Activated naive CD8-positive, alpha-beta T cell treated with anti-CD3 and anti-CD28 coated beads, Interleukin-2, amount 50 U/mL, for 24 hours (primary cell): ENCODE data around the gene CNKSR1.
A peak's percentile ranks its signal among the peaks of the same experiment; 100 is the strongest.

Experiments used
- ATAC-seq: fragments of 150-1000 bp; cut with Tn5 transposase; one replicate; pipeline ENCODE4 v1.10.0; 2021
- DNase-seq: peaks from one replicate; pipeline ENCODE4 v3.0.0; 2021
- H3K27ac Mint-ChIP-seq: one replicate; pipeline ENCODE4 v1.8.0; 2021; ENCODE audit warnings: mild to moderate bottlenecking, mixed read lengths
- H3K27me3 Mint-ChIP-seq: one replicate; pipeline ENCODE4 v1.8.0; 2021; ENCODE audit warnings: mixed read lengths
- H3K36me3 Mint-ChIP-seq: one replicate; pipeline ENCODE4 v1.8.0; 2021; ENCODE audit warnings: low read depth, mixed read lengths
- H3K4me1 Mint-ChIP-seq: one replicate; pipeline ENCODE4 v1.8.0; 2021; ENCODE audit warnings: mixed read lengths
- H3K4me3 Mint-ChIP-seq: one replicate; pipeline ENCODE4 v1.8.0; 2021; ENCODE audit warnings: mild to moderate bottlenecking, moderate library complexity, mixed read lengths
- H3K9me3 Mint-ChIP-seq: one replicate; pipeline ENCODE4 v1.8.0; 2021; ENCODE audit warnings: mixed read lengths

The CNKSR1 gene

DNA sequence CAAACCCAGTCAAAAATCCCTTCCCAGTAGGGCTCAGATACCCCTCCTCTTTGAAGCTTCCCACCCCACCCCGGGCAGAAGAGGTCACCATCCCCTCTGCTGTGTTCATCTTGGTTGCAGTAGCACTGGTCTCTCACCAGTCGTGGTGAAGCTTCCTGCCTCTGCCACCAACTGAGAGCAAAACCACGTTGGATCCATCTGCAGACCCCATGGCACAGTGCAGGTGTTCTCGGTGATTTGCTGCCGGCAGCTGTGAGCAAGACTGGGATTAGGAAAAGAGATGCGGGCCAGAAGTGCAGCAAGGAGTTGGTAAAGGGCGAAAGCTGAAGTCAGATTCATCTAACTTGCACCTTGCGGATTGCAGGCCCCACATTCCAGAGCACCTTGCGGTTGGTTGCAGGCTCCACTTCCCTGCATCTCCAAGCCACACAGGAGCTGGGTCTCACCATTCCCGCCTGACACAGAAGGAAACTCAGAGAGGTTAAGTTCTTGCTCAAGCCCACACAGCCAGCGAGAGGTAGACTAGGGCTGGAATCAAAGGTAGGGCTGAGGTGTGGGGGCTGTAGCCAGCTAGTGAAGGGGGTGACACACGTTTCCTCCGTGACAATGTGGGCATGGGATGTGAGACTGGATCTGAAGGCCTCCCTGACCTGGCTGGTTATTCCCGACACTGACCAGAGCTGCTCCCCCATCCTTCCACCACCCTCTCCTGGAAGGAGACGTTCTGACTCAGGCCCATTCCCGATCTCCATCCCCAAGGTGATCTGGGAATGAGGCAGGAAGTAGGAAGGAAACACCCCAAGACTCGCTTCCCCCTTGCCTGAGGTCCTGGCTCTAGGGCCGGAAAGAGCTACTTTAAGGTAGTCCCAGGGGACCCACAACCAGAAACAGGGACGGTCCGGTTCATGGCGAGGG lies 21.7 kb upstream of the CNKSR1 start:
- Mint-ChIP-seq H3K27me3 (peaks cover 32% of the 10 kb centered on the region), H3K4me1 (peaks cover 3% of the 10 kb centered on the region), H3K4me3 (no peak overlapping the region), H3K9me3 (no peaks in the 10 kb centered on the region), H3K36me3 (no peaks in the 10 kb centered on the region), H3K27ac (no peak overlapping the region)
- ATAC-seq = peak; percentile 18
- DNase-seq = no peak

DNA sequence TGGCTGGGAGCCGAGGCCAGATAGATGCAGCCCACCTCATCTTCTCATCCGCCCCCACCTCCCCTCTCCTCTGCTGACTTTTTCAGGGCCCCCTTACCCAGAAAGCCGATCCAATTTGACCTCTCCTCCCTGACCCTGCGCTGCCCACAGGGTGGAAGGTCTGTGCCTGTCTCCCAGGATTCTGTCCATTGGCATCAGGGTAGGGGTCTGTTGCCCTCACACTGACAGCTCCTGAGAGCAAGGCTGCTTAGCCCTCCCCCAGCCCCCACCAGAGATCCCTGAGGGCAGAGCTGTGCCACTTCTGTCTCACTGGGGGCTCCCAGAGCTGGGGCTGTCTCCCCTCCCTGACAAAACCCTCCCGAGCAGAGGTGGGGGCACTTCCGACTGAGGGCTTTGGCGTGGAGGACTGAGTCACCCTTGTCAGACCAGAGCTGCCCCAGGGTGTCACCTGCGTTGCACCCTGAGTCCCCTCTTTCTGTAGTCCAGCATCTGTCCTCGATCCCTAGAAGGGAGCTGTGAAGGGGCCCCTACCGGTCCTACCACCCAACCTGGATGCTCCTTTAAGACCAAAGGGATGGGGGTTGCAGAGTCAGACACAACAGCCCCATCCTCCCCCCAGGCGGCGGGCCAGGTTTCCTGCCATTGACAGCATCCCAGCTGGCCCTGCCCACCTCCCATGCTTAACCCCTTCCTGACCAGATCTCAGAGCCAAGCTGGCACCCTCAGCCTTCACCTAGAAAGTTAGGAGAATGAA lies 20.8 kb upstream of the CNKSR1 start:
- Mint-ChIP-seq H3K4me3 (no peak overlapping the region), H3K27me3 (peaks cover 37% of the 10 kb centered on the region), H3K9me3 (no peaks in the 10 kb centered on the region), H3K36me3 (no peaks in the 10 kb centered on the region), H3K4me1 (peaks cover 3% of the 10 kb centered on the region), H3K27ac (no peak overlapping the region)
- no peak for ATAC-seq
- DNase-seq = no peak

DNA sequence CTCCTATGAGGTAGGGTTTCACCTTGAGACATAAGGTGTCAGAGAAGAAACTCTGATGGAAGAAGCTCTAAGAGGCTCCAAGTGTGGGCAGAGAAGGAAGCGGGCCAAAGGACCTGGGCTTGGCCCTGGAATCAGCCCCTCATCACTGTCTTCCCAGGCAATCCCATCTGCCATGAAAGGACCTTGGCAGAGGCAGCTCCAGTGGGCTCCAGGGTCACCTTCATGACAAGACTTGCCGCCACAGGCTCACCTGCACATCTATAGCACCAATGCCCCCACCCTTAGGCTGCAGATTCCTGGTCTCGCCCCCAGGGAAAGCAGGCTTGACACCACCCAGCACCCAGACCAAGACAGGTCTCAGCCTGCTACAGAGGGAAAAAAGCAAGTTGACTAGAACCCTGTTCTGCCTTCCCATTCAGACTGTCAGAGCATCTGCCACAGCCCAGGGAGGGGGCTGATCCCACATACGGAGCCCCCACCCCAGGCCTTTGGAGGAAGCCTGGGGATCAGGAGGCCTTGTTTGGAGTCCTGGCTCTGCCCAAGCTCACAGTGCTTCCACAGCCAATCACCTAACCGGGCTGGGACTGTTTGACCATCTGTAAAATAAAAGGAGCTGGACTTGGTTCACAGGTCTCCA lies 18.9 kb upstream of the CNKSR1 start:
- H3K36me3 Mint-ChIP-seq = no peaks in the 10 kb centered on the region
- DNase-seq (no peak), ATAC-seq (no peak)
- H3K4me1 Mint-ChIP-seq = peaks cover 7% of the 10 kb centered on the region
- no peaks in the 10 kb centered on the region for H3K9me3 Mint-ChIP-seq
- no peak overlapping the region for H3K4me3 Mint-ChIP-seq
- no peak overlapping the region for H3K27ac Mint-ChIP-seq
- H3K27me3 Mint-ChIP-seq = peaks cover 44% of the 10 kb centered on the region

DNA sequence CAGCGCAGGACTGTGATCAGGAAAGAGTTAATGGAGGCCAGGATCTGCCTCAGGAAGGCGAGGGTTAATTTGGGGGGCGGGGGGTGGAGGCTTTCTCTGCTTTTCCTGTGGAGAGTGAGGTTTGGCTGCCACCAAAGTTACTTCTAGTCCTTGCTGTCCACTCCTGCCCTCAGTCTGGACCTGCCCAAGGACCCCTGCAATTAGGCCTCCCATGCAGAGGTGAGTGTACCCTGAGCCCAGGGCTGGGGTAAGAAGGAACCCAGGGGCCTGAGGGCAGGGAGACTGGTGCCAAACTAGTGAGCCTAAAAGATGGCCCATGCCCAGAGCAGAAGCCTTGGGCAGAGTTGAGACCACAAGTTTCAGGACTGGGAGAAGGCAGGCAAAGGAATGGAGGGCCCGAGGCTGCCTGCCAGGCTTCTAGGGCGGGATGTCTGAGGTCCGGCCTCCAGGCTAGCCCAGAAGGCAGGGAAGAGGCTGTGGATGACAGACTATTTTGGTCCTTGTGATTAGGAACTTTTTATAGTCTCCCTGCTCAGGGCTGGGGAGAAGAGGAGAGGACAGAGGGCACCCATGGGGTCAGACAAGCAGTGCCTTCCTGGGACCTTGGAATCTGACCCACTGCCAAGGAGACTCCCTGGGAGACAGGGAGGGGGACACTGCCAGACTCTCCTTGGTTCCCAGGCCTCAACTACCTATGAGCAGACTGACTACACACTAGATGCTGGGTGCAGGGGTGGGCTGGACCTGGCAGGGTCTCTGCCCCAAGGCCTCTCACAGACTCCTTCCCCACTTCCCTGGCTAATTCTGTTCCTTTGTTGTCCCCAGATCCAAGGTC lies 18.2 kb upstream of the CNKSR1 start, which contains the start of gene FAM110D:
Gene FAM110D (plus strand): TSS at position 172 of the 835 bp plus-strand sequence. CDS start 2,213 bp downstream, outside the sequence.
- H3K4me1 Mint-ChIP-seq = peaks cover 9% of the 10 kb centered on the region
- H3K27me3 Mint-ChIP-seq = peaks cover 44% of the 10 kb centered on the region
- no peak within 1 kb of the TSS for H3K4me3 Mint-ChIP-seq

DNA sequence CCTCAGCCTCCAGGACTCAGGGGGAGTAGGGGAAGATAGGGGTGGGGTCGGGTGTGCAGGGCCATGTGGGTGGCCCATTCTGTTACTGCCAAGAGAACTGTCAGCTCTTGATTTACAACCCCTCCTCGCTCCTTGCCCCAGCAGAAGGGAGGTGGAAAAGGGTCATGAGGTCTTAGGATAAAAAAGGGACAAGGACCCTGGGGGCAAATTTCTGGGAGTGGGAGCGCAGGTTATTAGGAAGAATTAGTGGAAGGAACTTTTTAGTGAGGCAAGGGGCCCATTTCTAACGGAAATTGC lies 17.6 kb upstream of the CNKSR1 start:
- no peaks in the 10 kb centered on the region for H3K36me3 Mint-ChIP-seq
- H3K27ac Mint-ChIP-seq = no peak overlapping the region
- DNase-seq = no peak
- no peak for ATAC-seq
- H3K9me3 Mint-ChIP-seq = no peaks in the 10 kb centered on the region
- peaks cover 43% of the 10 kb centered on the region for H3K27me3 Mint-ChIP-seq
- peaks cover 9% of the 10 kb centered on the region for H3K4me1 Mint-ChIP-seq
- H3K4me3 Mint-ChIP-seq = no peak overlapping the region

More for the DNA sequence above, 18.2 kb upstream of the CNKSR1 start, which contains the start of gene FAM110D:
- ATAC-seq (no peak), DNase-seq (no peak)
- H3K27ac Mint-ChIP-seq = no peak within 1 kb of the TSS
- no peaks in the 10 kb centered on the region for H3K9me3 Mint-ChIP-seq
- no peaks in the 10 kb centered on the region for H3K36me3 Mint-ChIP-seq

DNA sequence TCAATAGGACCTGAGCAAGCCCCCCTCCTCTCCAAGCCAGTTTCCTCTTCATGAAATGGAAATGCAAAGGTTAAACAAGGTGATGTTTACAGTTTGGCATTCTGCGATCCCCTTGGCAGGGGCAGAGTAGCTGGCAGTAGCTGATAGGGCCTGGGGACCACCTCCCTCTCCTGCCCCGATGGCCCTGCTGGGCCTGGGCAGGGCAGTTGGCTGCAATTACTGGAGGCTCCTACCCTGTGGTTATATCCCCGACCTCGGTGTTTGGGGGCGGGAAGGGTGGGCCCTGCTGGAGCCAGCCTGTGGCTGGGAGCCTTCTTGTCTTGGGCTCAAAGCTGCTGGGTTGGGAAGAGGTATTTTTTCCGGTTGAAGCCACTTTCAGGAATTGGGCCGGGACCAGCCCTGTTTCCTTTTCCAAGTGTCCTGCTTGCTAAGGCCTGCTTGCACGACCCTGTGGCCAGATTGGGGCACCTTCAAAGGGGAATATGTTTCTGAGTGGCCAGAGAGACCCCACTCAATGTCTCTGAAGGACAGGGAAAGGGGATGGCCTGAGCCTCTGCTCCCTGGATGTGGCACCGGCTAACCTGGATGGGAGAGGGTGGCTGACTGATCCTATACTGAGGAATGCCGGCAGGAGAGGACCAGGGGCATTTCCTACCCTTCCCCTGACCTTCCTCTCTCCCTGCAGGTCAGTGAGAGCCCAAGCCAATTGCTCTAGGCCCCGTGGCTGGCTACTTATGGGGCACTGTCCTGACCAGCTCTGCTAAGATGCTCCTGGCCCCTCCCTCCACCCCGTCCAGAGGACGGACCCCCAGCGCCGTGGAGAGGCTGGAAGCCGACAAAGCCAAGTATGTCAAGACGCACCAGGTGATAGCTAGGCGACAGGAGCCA lies 16.5 kb upstream of the CNKSR1 start:
- no peak overlapping the region for H3K4me3 Mint-ChIP-seq
- ATAC-seq (no peak), DNase-seq (no peak)
- no peaks in the 10 kb centered on the region for H3K36me3 Mint-ChIP-seq
- H3K4me1 Mint-ChIP-seq = peaks cover 13% of the 10 kb centered on the region
- H3K9me3 Mint-ChIP-seq = no peaks in the 10 kb centered on the region
- H3K27me3 Mint-ChIP-seq = peaks cover 42% of the 10 kb centered on the region
- no peak overlapping the region for H3K27ac Mint-ChIP-seq

DNA sequence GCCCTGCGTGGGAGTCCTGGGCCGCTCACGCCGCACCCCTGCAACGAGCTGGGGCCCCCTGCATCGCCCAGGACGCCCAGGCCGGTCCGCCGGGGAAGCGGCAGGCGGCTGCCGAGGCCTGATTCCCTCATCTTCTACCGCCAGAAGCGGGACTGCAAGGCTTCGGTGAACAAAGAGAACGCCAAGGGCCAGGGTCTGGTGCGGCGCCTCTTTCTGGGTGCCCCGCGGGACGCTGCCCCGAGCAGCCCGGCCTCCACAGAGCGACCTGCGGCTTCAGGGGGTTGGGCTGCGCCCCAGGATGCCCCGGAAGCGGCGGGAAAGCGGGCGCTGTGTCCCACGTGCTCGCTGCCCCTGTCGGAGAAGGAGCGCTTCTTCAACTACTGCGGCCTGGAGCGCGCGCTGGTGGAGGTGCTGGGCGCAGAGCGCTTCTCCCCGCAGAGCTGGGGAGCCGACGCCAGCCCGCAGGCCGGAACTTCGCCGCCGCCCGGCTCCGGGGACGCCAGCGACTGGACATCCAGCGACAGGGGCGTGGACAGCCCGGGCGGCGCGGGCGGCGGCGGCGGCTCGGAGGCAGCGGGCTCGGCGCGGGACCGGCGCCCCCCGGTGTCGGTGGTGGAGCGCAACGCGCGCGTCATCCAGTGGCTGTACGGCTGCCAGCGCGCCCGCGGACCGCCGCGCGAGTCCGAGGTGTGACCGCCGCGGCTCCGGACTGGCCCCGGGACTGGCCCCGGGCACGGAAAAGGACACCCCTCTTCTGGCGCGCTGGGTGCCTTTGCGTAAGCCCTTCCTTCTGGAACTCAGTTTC lies 15.7 kb upstream of the CNKSR1 start:
- H3K4me1 Mint-ChIP-seq = peaks cover 12% of the 10 kb centered on the region
- H3K4me3 Mint-ChIP-seq = peak overlapping the region; percentile 49
- H3K27me3 Mint-ChIP-seq = peaks cover 38% of the 10 kb centered on the region
- no peaks in the 10 kb centered on the region for H3K36me3 Mint-ChIP-seq
- H3K27ac Mint-ChIP-seq = no peak overlapping the region
- H3K9me3 Mint-ChIP-seq = no peaks in the 10 kb centered on the region
- DNase-seq (peak; percentile 55), ATAC-seq (peak; percentile 57)

DNA sequence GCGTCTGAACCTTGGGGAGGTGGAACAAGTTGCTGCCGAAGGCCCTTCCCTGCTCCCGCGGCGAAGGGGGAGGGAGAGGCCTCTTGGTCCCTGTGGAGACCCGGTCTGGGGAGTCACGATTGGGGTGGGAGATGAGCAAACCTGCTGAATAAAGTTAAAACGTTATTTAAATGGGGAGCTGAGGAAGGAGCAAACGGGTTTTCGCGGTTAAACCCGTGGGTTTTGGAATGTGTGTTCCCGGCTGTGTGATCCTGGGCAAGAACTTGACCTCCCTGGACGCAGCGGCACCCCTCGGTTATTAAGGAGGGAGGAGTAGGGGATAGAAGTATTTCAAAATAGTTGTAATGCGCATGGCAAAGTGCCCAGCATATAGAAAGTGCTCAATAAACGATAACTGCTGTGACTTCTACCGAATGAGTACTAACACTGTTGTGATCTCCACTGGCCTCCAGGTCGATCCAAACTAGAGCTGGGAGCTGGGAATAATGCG lies 15.0 kb upstream of the CNKSR1 start:
- Mint-ChIP-seq H3K9me3 (no peaks in the 10 kb centered on the region), H3K4me3 (peak overlapping the region; percentile 49), H3K27me3 (peaks cover 36% of the 10 kb centered on the region), H3K4me1 (peaks cover 10% of the 10 kb centered on the region), H3K36me3 (no peaks in the 10 kb centered on the region), H3K27ac (no peak overlapping the region)
- no peak for DNase-seq
- no peak for ATAC-seq

DNA sequence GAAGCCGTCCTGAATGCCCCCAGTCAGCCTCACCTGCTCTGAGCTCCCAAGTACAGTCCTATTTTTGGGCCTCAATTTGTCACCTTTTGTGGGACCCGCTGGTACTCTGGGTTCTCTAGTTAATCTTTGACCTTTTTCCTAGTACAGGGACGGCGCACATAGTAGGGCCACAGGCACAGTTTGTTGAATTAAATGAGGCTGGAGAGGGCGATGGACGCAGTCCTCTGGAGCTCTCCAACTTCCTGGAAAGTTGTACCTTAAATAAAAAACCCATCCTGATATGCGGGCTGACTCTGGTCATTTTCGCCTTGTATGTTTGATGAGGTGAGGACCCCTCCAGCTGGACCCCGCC lies 13.6 kb upstream of the CNKSR1 start:
- Mint-ChIP-seq H3K9me3 (no peaks in the 10 kb centered on the region), H3K36me3 (no peaks in the 10 kb centered on the region), H3K27me3 (peaks cover 30% of the 10 kb centered on the region), H3K4me3 (no peak overlapping the region), H3K27ac (no peak overlapping the region), H3K4me1 (peaks cover 10% of the 10 kb centered on the region)
- ATAC-seq (no peak), DNase-seq (no peak)

DNA sequence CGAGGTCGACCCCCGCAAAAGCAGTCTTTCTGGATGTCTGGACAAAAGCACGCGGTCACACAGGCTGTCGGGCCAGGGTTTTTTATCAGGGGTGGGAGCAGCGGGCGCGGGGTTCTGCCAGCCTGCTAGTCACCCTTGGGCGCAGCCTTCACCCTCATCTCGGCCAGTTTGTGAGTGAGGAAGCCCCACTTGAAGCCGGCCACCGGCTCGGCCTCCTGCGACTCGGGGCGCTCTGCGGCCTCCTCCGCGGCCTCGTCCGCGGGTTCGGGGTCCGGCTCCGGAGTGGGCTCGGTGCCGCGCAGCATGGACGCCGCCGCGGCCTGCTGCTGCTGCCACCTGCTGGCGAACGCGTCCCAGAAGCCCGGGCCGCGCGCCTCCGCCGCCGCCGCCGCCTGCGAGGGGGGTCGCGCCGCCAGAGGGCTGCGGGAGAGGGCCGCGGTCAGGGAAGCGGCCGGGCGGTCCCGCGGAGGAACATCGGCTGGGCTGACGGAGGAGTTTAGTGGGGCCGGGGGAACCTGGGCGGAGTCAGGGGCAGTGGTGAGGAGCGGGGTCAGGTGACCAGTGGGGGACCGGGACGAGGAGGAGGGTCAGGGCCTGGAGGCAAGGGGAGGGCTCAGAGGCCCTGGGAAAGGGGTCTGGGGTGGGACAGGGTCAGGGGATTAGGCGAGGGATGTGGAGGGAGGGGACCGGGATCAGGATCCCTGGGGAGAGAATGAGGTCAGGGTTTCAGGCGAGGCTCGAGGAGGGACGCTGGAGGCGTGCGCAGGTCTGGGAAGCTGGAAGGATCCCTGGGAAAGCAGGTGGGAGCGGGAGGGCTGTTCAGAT lies 13.0 kb upstream of the CNKSR1 start:
- no peaks in the 10 kb centered on the region for H3K36me3 Mint-ChIP-seq
- no peak overlapping the region for H3K27ac Mint-ChIP-seq

DNA sequence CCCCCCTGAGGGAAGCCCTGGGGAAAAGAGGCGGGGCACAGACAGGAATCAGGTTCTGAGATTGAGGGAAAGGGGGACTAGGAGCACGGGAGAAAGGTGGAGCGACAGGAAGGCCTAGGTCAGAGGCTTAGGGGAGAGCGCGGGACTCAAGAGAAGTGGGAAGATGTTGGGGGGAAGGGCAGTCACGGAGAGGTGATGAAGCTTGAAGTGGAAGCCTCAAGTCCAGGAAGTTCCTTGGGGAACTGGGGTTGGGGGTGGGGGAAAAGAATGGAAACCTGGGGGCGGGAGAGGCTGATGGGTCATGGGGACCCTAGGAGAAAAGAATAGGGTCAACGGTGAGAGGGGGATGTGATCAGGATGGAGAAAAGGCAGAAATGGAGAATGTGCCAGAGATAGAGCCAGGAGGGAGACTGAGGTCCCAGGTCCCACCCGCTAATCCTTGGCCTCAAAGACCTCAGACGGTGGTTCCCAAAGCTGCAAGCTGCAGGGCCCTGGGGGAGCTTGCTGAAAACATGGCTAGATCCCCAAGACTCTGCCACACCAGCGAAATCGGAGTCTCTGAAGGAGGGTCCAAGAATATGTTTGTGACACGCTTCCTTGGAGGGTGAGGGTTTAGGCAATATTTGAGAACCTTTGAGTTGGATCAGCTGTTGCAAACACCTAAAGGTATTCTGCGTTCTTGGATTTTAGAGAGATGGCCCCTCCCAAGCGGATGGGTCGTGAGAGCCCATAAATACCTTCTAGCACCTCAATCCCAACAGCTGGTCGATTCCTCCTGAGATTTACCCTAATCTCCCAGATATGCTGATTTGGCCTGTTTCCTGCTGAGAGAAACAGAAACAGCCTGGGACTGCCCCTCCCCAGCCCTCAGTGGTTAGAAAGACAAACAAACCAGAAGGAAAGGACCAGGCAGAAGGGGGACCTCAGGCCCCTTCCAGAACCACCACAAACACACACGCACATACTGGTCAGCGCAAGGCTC lies 12.1 kb upstream of the CNKSR1 start:
- no peak overlapping the region for H3K4me3 Mint-ChIP-seq
- H3K36me3 Mint-ChIP-seq = no peaks in the 10 kb centered on the region
- H3K27ac Mint-ChIP-seq = no peak overlapping the region
- peaks cover 20% of the 10 kb centered on the region for H3K27me3 Mint-ChIP-seq
- no peak for ATAC-seq
- peaks cover 10% of the 10 kb centered on the region for H3K4me1 Mint-ChIP-seq
- no peak for DNase-seq
- H3K9me3 Mint-ChIP-seq = no peaks in the 10 kb centered on the region

More for the DNA sequence above, 13.0 kb upstream of the CNKSR1 start:
- peak overlapping the region; percentile 38 for H3K4me3 Mint-ChIP-seq
- DNase-seq (peak; percentile 67), ATAC-seq (peak; percentile 41)
- peaks cover 10% of the 10 kb centered on the region for H3K4me1 Mint-ChIP-seq
- H3K9me3 Mint-ChIP-seq = no peaks in the 10 kb centered on the region
- H3K27me3 Mint-ChIP-seq = peaks cover 26% of the 10 kb centered on the region
